KG1 (cell line): ENCODE measurements around the gene BSPH1.
"Not testable (repeated sequence)": the region's sequence is repeated elsewhere in the genome, so short reads cannot be mapped to it uniquely, and the experiment has no call there.

Experiments
- DNase-seq: peaks from one replicate; lab custom pipeline; 2025; lab: John Stamatoyannopoulos, UW

BSPH1 gene

DNA sequence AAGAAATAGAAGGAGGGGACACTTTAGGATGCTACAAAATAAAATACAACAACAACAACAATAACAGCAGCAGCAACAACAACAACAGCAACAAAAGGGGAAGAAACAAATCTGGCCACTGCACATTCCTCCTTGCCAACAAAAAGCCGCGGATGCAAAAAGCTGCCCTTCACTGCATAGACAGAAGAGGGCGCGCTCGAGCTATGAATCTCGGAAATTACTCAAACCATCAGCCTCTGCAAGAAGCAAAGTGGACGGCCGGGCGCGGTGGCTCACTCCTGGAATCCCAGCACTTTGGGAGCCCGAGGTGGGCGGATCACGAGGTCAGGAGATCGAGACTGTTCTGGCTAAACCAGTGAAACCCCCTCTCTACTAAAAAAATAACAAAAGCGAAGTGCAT lies 71.9 kb downstream of the BSPH1 start:
- DNase-seq, result not testable (repeated sequence)
